ENCODE measurements around the gene RUFY1. TPM values are rescaled to one million over a fixed set of nuclear protein-coding genes. Genes with fewer than 3 reads are reported as not detected.

The RUFY1 gene
- total RNA-seq, 2 experiments from 2014 or later, result 19.5 to 21.8 TPM

GRCh38 chr5:179533907-179534306 lies 16.4 kb upstream of the RUFY1 start:
- Histone ChIP-seq H3K9me3 (ENCODE audit: control insufficient read depth in 1 of 2, insufficient read depth in 1 of 2, low read length in 2 of 2) (peaks cover 0 to 6% of the 10 kb centered on the region in 2 experiments), H3K4me3 (ENCODE audit: low read length) (no peak overlapping the region), H3K27ac (ENCODE audit: low read depth in 1 of 2, low read length in 2 of 2) (no peak overlapping the region), H3K4me1 (ENCODE audit: insufficient read depth, low read length) (peaks cover 15% of the 10 kb centered on the region), H3K27me3 (ENCODE audit: control insufficient read depth in 1 of 2, insufficient read depth in 2 of 2, low read length in 2 of 2) (peaks cover 0 to 2% of the 10 kb centered on the region in 2 experiments), H3K36me3 (ENCODE audit: insufficient read depth, low read length) (no peaks in the 10 kb centered on the region)
- Mint-ChIP-seq H3K36me3 (ENCODE audit: low read depth) (no peaks in the 10 kb centered on the region), H3K4me3 (no peak overlapping the region), H3K9me3 (no peaks in the 10 kb centered on the region), H3K27ac (no peak overlapping the region), H3K27me3 (no peaks in the 10 kb centered on the region), H3K4me1 (ENCODE audit: low read depth) (peaks cover 12% of the 10 kb centered on the region)
- ATAC-seq (ENCODE audit: poor library complexity), result no peak
- intact Hi-C loops (cut with DNase I, micrococcal nuclease), result no loop called here
- no peak for DNase-seq
- CTCF ChIA-PET, result no interaction called here
- POLR2A ChIA-PET, result interaction anchor here (1.8 kb wide), 1 partner anchor 89 kb away, joined by 7 read pairs; the partner anchor contains the start of gene HNRNPH1
- no peak for TF ChIP-seq CTCF (IDR thresholded peaks at IDR 0.05)

GRCh38 chr5:179534431-179534830 lies 15.9 kb upstream of the RUFY1 start:
- H3K27me3 ChIP-seq (ENCODE audit: control insufficient read depth in 1 of 2, insufficient read depth in 2 of 2, low read length in 2 of 2), result peaks cover 0 to 2% of the 10 kb centered on the region in 2 experiments
- no peaks in the 10 kb centered on the region for H3K36me3 Mint-ChIP-seq (ENCODE audit: low read depth)
- intact Hi-C loops (cut with DNase I, micrococcal nuclease), result no loop called here
- peak; percentile 49 for ATAC-seq (ENCODE audit: poor library complexity)
- H3K36me3 ChIP-seq (ENCODE audit: insufficient read depth, low read length), result no peaks in the 10 kb centered on the region
- peak overlapping the region; percentile 9 for H3K27ac Mint-ChIP-seq
- TF ChIP-seq CTCF (IDR thresholded peaks at IDR 0.05), result no peak
- peaks cover 12% of the 10 kb centered on the region for H3K4me1 Mint-ChIP-seq (ENCODE audit: low read depth)
- H3K4me3 ChIP-seq (ENCODE audit: low read length), result no peak overlapping the region
- H3K9me3 Mint-ChIP-seq, result no peaks in the 10 kb centered on the region
- ChIA-PET POLR2A (interaction anchor here (1.8 kb wide), 1 partner anchor 89 kb away, joined by 7 read pairs; the partner anchor contains the start of gene HNRNPH1), CTCF (no interaction called here)
- H3K27ac ChIP-seq (ENCODE audit: low read depth in 1 of 2, low read length in 2 of 2), result no peak overlapping the region
- H3K4me3 Mint-ChIP-seq, result peak overlapping the region; percentile 69
- DNase-seq, result no peak
- peaks cover 0 to 1% of the 10 kb centered on the region in 2 experiments for H3K9me3 ChIP-seq (ENCODE audit: control insufficient read depth in 1 of 2, insufficient read depth in 1 of 2, low read length in 2 of 2)
- H3K27me3 Mint-ChIP-seq, result no peaks in the 10 kb centered on the region
- peaks cover 15% of the 10 kb centered on the region for H3K4me1 ChIP-seq (ENCODE audit: insufficient read depth, low read length)

- H3K9me3 Mint-ChIP-seq, result no peaks in the 10 kb centered on the region
- intact Hi-C loops (cut with DNase I, micrococcal nuclease), result no loop called here
- Histone ChIP-seq H3K27me3 (ENCODE audit: control insufficient read depth in 1 of 2, insufficient read depth in 2 of 2, low read length in 2 of 2) (peaks cover 0 to 2% of the 10 kb centered on the region in 2 experiments), H3K4me1 (ENCODE audit: insufficient read depth, low read length) (peaks cover 5% of the 10 kb centered on the region), H3K9me3 (ENCODE audit: control insufficient read depth in 1 of 2, insufficient read depth in 1 of 2, low read length in 2 of 2) (no peaks in the 10 kb centered on the region), H3K4me3 (ENCODE audit: low read length) (no peak overlapping the region), H3K27ac (ENCODE audit: low read depth in 1 of 2, low read length in 2 of 2) (no peak overlapping the region), H3K36me3 (ENCODE audit: insufficient read depth, low read length) (no peaks in the 10 kb centered on the region)
- ATAC-seq (ENCODE audit: poor library complexity), result no peak
- DNase-seq, result no peak
- H3K27ac Mint-ChIP-seq, result no peak overlapping the region
- no peaks in the 10 kb centered on the region for H3K27me3 Mint-ChIP-seq
- H3K36me3 Mint-ChIP-seq (ENCODE audit: low read depth), result no peaks in the 10 kb centered on the region
- no peak overlapping the region for H3K4me3 Mint-ChIP-seq
- POLR2A ChIA-PET, result interaction anchor here (1.6 kb wide), 1 partner anchor 14 kb away, joined by 4 read pairs; the partner anchor contains the start of gene RUFY1
- no peak for TF ChIP-seq CTCF (IDR thresholded peaks at IDR 0.05)
- CTCF ChIA-PET, result no interaction called here
- peaks cover 7% of the 10 kb centered on the region for H3K4me1 Mint-ChIP-seq (ENCODE audit: low read depth)
Observed at GRCh38 chr5:179536676-179537075, 13.7 kb upstream of the RUFY1 start.

All from CD4-positive, alpha-beta T cell (primary cell).